SK-N-SH (cell line): ENCODE results near the gene NAGA. TPM values are rescaled to one million over a fixed set of nuclear protein-coding genes. Genes with fewer than 3 reads are reported as not detected.

Source experiments
- CTCF ChIA-PET: fragments of 300-600, 350-600 bp; formaldehyde crosslinking; extraction: SDS; loops from one replicate; lab custom pipeline; 2021; lab: Yijun Ruan, JAX
- POLR2A ChIA-PET: fragments of 350-600 bp; sonication (Branson Sonifier 250); formaldehyde crosslinking; extraction: SDS; loops from one replicate; lab custom pipeline; 2020; ENCODE audit warnings: antibody characterized with exemption, inconsistent platforms; lab: Yijun Ruan, JAX
- DNase-seq: peaks from one replicate; pipeline ENCODE4 v3.0.0; 2012
- H2AFZ ChIP-seq: fragments of 200-600 bp; sonication (generic); 2 replicates; pipeline ENCODE4 v1.8.1; 2016; ENCODE audit warnings: antibody characterized with exemption, mild to moderate bottlenecking, low read depth
- H3F3A ChIP-seq: fragments of 200-600 bp; sonication (generic); replicated peaks from 2 replicates; pipeline ENCODE3; 2016; ENCODE audit warnings: antibody characterized with exemption, mild to moderate bottlenecking; ENCODE audit not compliant: insufficient read depth
- H3K27ac ChIP-seq, 2 experiments: fragments of 200-500 bp in 1 of 2; fragments of 200-600 bp in 1 of 2; sonication (Bioruptor generic) in 1 of 2; sonication (generic), shearing (Covaris generic) in 1 of 2; 2 replicates each; pipeline versions ENCODE4 v1.5.1 to v1.6.1; 2014 to 2016; ENCODE audit warnings: low read depth in 2 of 2, inconsistent platforms in 1 of 2, low read length in 1 of 2, mild to moderate bottlenecking in 1 of 2, mixed read lengths in 1 of 2
- H3K27me3 ChIP-seq: fragments of 200-600 bp; sonication (generic), shearing (Covaris generic); 2 replicates; pipeline ENCODE4 v1.6.1; 2016; ENCODE audit warnings: mixed run types; ENCODE audit not compliant: insufficient read depth
- H3K36me3 ChIP-seq, 2 experiments: fragments of 200-500 bp in 1 of 2; fragments of 200-600 bp in 1 of 2; sonication (Bioruptor generic) in 1 of 2; sonication (generic) in 1 of 2; replicated peaks in 1 of 2; 2 replicates each; pipeline versions ENCODE3 to v1.5.1; 2014 to 2016; ENCODE audit warnings: low read length in 1 of 2, mild to moderate bottlenecking in 1 of 2; ENCODE audit not compliant: insufficient read depth in 2 of 2, control insufficient read depth in 1 of 2
- H3K4me1 ChIP-seq, 2 experiments: fragments of 200-500 bp in 1 of 2; fragments of 200-600 bp in 1 of 2; sonication (Bioruptor generic) in 1 of 2; sonication (generic), shearing (Covaris generic) in 1 of 2; 2 replicates each; pipeline versions ENCODE4 v1.5.1 to v1.6.1; 2014 to 2016; ENCODE audit warnings: low read depth in 1 of 2, low read length in 1 of 2, mixed run types in 1 of 2; ENCODE audit not compliant: insufficient read depth in 2 of 2, control insufficient read depth in 1 of 2
- H3K4me2 ChIP-seq: fragments of 200-600 bp; sonication (generic), shearing (Covaris generic); 2 replicates; pipeline ENCODE4 v1.6.1; 2017; ENCODE audit warnings: mixed run types
- H3K4me3 ChIP-seq, 2 experiments: fragments of 200-500 bp in 1 of 2; fragments of 200-600 bp in 1 of 2; sonication (Bioruptor generic) in 1 of 2; sonication (generic), shearing (Covaris generic) in 1 of 2; 2 replicates each; pipeline versions ENCODE4 v1.5.1 to v1.8.1; 2014 to 2016; ENCODE audit warnings: low read depth in 2 of 2, inconsistent platforms in 1 of 2, low read length in 1 of 2, mild to moderate bottlenecking in 1 of 2, mixed read lengths in 1 of 2, moderate library complexity in 1 of 2
- H3K79me2 ChIP-seq: fragments of 200-600 bp; sonication (generic); 2 replicates; pipeline ENCODE4 v1.8.1; 2017; ENCODE audit warnings: mild to moderate bottlenecking; ENCODE audit not compliant: insufficient read depth
- H3K9ac ChIP-seq: fragments of 200-600 bp; sonication (generic); 2 replicates; pipeline ENCODE4 v1.6.1; 2017; ENCODE audit warnings: mixed run types
- H3K9me2 ChIP-seq: fragments of 200-600 bp; sonication (generic); 2 replicates; pipeline ENCODE4 v1.6.1; 2017; ENCODE audit warnings: mixed run types
- H3K9me3 ChIP-seq: fragments of 200-600 bp; sonication (generic); 2 replicates; pipeline ENCODE4 v1.6.1; 2017; ENCODE audit warnings: mixed run types, mild to moderate bottlenecking, moderate library complexity
- H4K20me1 ChIP-seq: fragments of 200-600 bp; sonication (generic); 2 replicates; pipeline ENCODE4 v1.6.1; 2017; ENCODE audit warnings: mild to moderate bottlenecking, mixed run types; ENCODE audit not compliant: insufficient read depth
- CTCF ChIP-seq: fragments of 200-600 bp; sonication (generic); IDR thresholded peaks from 2 replicates; pipeline ENCODE4 v1.6.1; 2017; ENCODE audit warnings: antibody characterized with exemption, mild to moderate bottlenecking, moderate library complexity
- EP300 ChIP-seq, 2 experiments: IDR thresholded peaks; 2 replicates each; pipeline versions ENCODE4 v1.4.0 to v1.6.1; 2012; ENCODE audit warnings: borderline replicate concordance in 1 of 2, low read depth in 1 of 2, low read length in 1 of 2
- EZH2phosphoT487 ChIP-seq: fragments of 200-600 bp; sonication (generic); IDR thresholded peaks from 2 replicates; pipeline ENCODE4 v1.6.1; 2017; ENCODE audit warnings: low read depth, mixed run types, mild to moderate bottlenecking, antibody characterized with exemption, moderate library complexity, borderline replicate concordance
- FOSL2 ChIP-seq: IDR thresholded peaks from 2 replicates; pipeline ENCODE4 v1.4.0; 2012; ENCODE audit warnings: low read depth, mild to moderate bottlenecking, moderate library complexity, borderline replicate concordance
- FOXJ3 ChIP-seq: sonication (generic); formaldehyde crosslinking; IDR thresholded peaks from 2 replicates; pipeline ENCODE4 v1.5.1; 2020; ENCODE audit warnings: mild to moderate bottlenecking, missing genetic modification reagents
- FOXM1 ChIP-seq: IDR thresholded peaks from 2 replicates; pipeline ENCODE4 v1.4.0; 2012; ENCODE audit warnings: low read depth, mild to moderate bottlenecking
- GABPA ChIP-seq: IDR thresholded peaks from 2 replicates; pipeline ENCODE4 v1.4.0; 2012; ENCODE audit warnings: low read depth, mild to moderate bottlenecking
- IRF3 ChIP-seq: fragments of 150-350 bp; IDR thresholded peaks from 2 replicates; pipeline ENCODE4 v1.6.1; 2016; ENCODE audit warnings: mild to moderate bottlenecking, low read depth, low read length
- MAX ChIP-seq: IDR thresholded peaks from 2 replicates; pipeline ENCODE4 v1.4.0; 2012; ENCODE audit warnings: low read depth
- MEF2A ChIP-seq: IDR thresholded peaks from 2 replicates; pipeline ENCODE4 v1.4.0; 2012; ENCODE audit warnings: low read depth, borderline replicate concordance
- NFIC ChIP-seq: IDR thresholded peaks from 2 replicates; pipeline ENCODE4 v1.4.0; 2012; ENCODE audit warnings: borderline replicate concordance
- POLR2AphosphoS5 ChIP-seq: IDR thresholded peaks from 2 replicates; pipeline ENCODE4 v1.6.1; 2012; ENCODE audit warnings: low read depth, low read length
- RXRA ChIP-seq: IDR thresholded peaks from 2 replicates; pipeline ENCODE4 v1.4.0; 2012; ENCODE audit warnings: low read depth, mild to moderate bottlenecking, borderline replicate concordance
- SIN3A ChIP-seq: IDR thresholded peaks from 2 replicates; pipeline ENCODE4 v1.6.1; 2012; ENCODE audit warnings: low read depth, mild to moderate bottlenecking, low read length, moderate library complexity, borderline replicate concordance
- TEAD4 ChIP-seq: IDR thresholded peaks from 2 replicates; pipeline ENCODE4 v1.4.0; 2012; ENCODE audit warnings: mild to moderate bottlenecking, borderline replicate concordance; ENCODE audit not compliant: insufficient read depth
- USF1 ChIP-seq: IDR thresholded peaks from 2 replicates; pipeline ENCODE4 v1.4.0; 2012; ENCODE audit warnings: low read depth, borderline replicate concordance
- USF2 ChIP-seq: fragments of 150-350 bp; IDR thresholded peaks from 2 replicates; pipeline ENCODE4 v1.6.1; 2017; ENCODE audit warnings: antibody characterized with exemption, low read length, low read depth, borderline replicate concordance
- YY1 ChIP-seq: IDR thresholded peaks from 2 replicates; pipeline ENCODE4 v1.4.0; 2012; ENCODE audit warnings: low read depth, mild to moderate bottlenecking
- ZBTB33 ChIP-seq: IDR thresholded peaks from 2 replicates; pipeline ENCODE4 v1.4.0; 2012; ENCODE audit warnings: low read depth, borderline replicate concordance
- WGBS: methylation state at CpG from one replicate; pipeline ENCODE4 v1.1.6; 2017; ENCODE audit warnings: low lambda C conversion rate; 5-methylcytosine and 5-hydroxymethylcytosine counted together
- polyA plus RNA-seq, 3 experiments: library from polyadenylated mRNA; depleted of rRNA; stranded (reverse); fragments of >200 nt; gene quantifications; 2 replicates each; pipeline ENCODE4 v1.2.3, GENCODE V29; 2012

Gene NAGA
- polyA plus RNA-seq, 1 of the 3 experiments (the other 2 are of a cell fraction), result 16.8 TPM

GRCh38 chr22:42050641-42051180 is 19.9 kb downstream of the NAGA start:
- H3F3A ChIP-seq, result no peaks in the 10 kb centered on the region
- no peak overlapping the region for H2AFZ ChIP-seq
- no peaks in the 10 kb centered on the region for H3K79me2 ChIP-seq
- H3K4me2 ChIP-seq, result no peak overlapping the region
- no peaks in the 10 kb centered on the region for H3K4me1 ChIP-seq
- H3K9me3 ChIP-seq, result no peaks in the 10 kb centered on the region
- H3K4me3 ChIP-seq, result no peak overlapping the region
- no peaks in the 10 kb centered on the region for H3K27me3 ChIP-seq
- no peak for DNase-seq
- 59% methylated on average over 2 of the region's 2 CpGs for WGBS
- ChIA-PET CTCF (no interaction called here), POLR2A (no interaction called here)
- no peak overlapping the region for H3K9ac ChIP-seq
- H3K9me2 ChIP-seq, result no peaks in the 10 kb centered on the region
- no peak for TF ChIP-seq EZH2phosphoT487
- no peak for TF ChIP-seq USF1
- TF ChIP-seq FOXJ3 (CRISPR knock-in tag), result no peak
- TF ChIP-seq USF2, result no peak
- no peak for TF ChIP-seq SIN3A
- no peak for TF ChIP-seq CTCF
- no peak for TF ChIP-seq ZBTB33
- no peak for TF ChIP-seq NFIC
- no peak for TF ChIP-seq FOSL2
- TF ChIP-seq YY1, result no peak
- no peak for TF ChIP-seq RXRA
- no peak for TF ChIP-seq FOXM1
- TF ChIP-seq GABPA, result no peak
- no peak for TF ChIP-seq IRF3
- no peak for TF ChIP-seq EP300 (IDR thresholded peaks at IDR 0.05; ENCODE audit: borderline replicate concordance in 1 of 2, low read depth in 1 of 2, low read length in 1 of 2)
- TF ChIP-seq TEAD4, result no peak
- TF ChIP-seq POLR2AphosphoS5, result no peak
- no peak for TF ChIP-seq MAX
- TF ChIP-seq MEF2A, result no peak
- H3K36me3 ChIP-seq, result no peaks in the 10 kb centered on the region
- H3K27ac ChIP-seq, result no peak overlapping the region
- H4K20me1 ChIP-seq, result no peaks in the 10 kb centered on the region
